H9 (cell line): ENCODE measurements around the gene RDH13. TPM values are rescaled to one million over a fixed set of nuclear protein-coding genes. Genes with fewer than 3 reads are reported as not detected.

Experiments
- DNase-seq: peaks from one replicate; pipeline ENCODE4 v3.0.0-alpha.2; 2017
- H2AFZ ChIP-seq: one replicate; pipeline ENCODE4 v1.6.1; 2013; ENCODE audit warnings: mild to moderate bottlenecking, low read length, control low read depth, moderate library complexity
- H2AK5ac ChIP-seq: 2 replicates; pipeline ENCODE4 v1.6.1; 2013; ENCODE audit warnings: low read length, control low read depth, mixed read lengths; ENCODE audit not compliant: insufficient read length
- H2BK120ac ChIP-seq: one replicate; pipeline ENCODE4 v1.6.1; 2013; ENCODE audit warnings: low read depth, mild to moderate bottlenecking, low read length, control low read depth, inconsistent platforms; ENCODE audit not compliant: poor library complexity, severe bottlenecking
- H2BK12ac ChIP-seq: 2 replicates; pipeline ENCODE4 v1.6.1; 2013; ENCODE audit warnings: low read length, control low read depth, mixed read lengths, low read depth; ENCODE audit not compliant: insufficient read length
- H2BK15ac ChIP-seq: 2 replicates; pipeline ENCODE4 v1.6.1; 2013; ENCODE audit warnings: low read depth, low read length, control low read depth
- H2BK20ac ChIP-seq: one replicate; pipeline ENCODE4 v1.6.1; 2013; ENCODE audit warnings: low read depth, mild to moderate bottlenecking, low read length, control low read depth, inconsistent platforms; ENCODE audit not compliant: poor library complexity, severe bottlenecking
- H2BK5ac ChIP-seq: 2 replicates; pipeline ENCODE4 v1.6.1; 2013; ENCODE audit warnings: low read length, control low read depth, mixed read lengths; ENCODE audit not compliant: insufficient read length
- H3K14ac ChIP-seq: 2 replicates; pipeline ENCODE4 v1.6.1; 2013; ENCODE audit warnings: low read length, control low read depth; ENCODE audit not compliant: insufficient read depth
- H3K18ac ChIP-seq: 2 replicates; pipeline ENCODE4 v1.6.1; 2013; ENCODE audit warnings: low read depth, mild to moderate bottlenecking, mixed read lengths, low read length, control low read depth; ENCODE audit not compliant: insufficient read length
- H3K23ac ChIP-seq: 2 replicates; pipeline ENCODE4 v1.6.1; 2013; ENCODE audit warnings: low read length, control low read depth, mixed read lengths, low read depth; ENCODE audit not compliant: insufficient read length
- H3K23me2 ChIP-seq: 2 replicates; pipeline ENCODE4 v1.6.1; 2013; ENCODE audit warnings: low read depth, mild to moderate bottlenecking, mixed read lengths, low read length, control low read depth; ENCODE audit not compliant: insufficient read length, poor library complexity, severe bottlenecking
- H3K27ac ChIP-seq: 2 replicates; pipeline ENCODE4 v1.5.1; 2013; ENCODE audit warnings: low read length, control low read depth, mixed read lengths, low read depth; ENCODE audit not compliant: insufficient read length
- H3K27me3 ChIP-seq: 2 replicates; pipeline ENCODE4 v1.6.1; 2013; ENCODE audit warnings: low read length, control low read depth, inconsistent platforms; ENCODE audit not compliant: insufficient read depth
- H3K4ac ChIP-seq: 2 replicates; pipeline ENCODE4 v1.6.1; 2013; ENCODE audit warnings: low read depth, mild to moderate bottlenecking, control low read depth, inconsistent platforms, low read length, moderate library complexity
- H3K4me1 ChIP-seq: 2 replicates; pipeline ENCODE4 v1.6.1; 2013; ENCODE audit warnings: low read length, control low read depth, inconsistent platforms; ENCODE audit not compliant: insufficient read depth
- H3K4me2 ChIP-seq: 2 replicates; pipeline ENCODE4 v1.6.1; 2013; ENCODE audit warnings: low read length, control low read depth, mixed read lengths; ENCODE audit not compliant: insufficient read length, insufficient read depth
- H3K56ac ChIP-seq: 2 replicates; pipeline ENCODE4 v1.6.1; 2013; ENCODE audit warnings: low read depth, mild to moderate bottlenecking, mixed read lengths, low read length, control low read depth; ENCODE audit not compliant: insufficient read length
- H3K79me1 ChIP-seq: 2 replicates; pipeline ENCODE4 v1.6.1; 2013; ENCODE audit warnings: low read depth, mild to moderate bottlenecking, moderate library complexity, low read length, control low read depth, inconsistent platforms; ENCODE audit not compliant: insufficient read depth, poor library complexity, severe bottlenecking
- H3K79me2 ChIP-seq: 2 replicates; pipeline ENCODE4 v1.6.1; 2013; ENCODE audit warnings: low read length, control low read depth, inconsistent platforms; ENCODE audit not compliant: insufficient read depth
- H3K9ac ChIP-seq: 2 replicates; pipeline ENCODE4 v1.6.1; 2013; ENCODE audit warnings: low read length, control low read depth, mixed read lengths; ENCODE audit not compliant: insufficient read length; ENCODE audit errors: extremely low read depth
- H3K9me3 ChIP-seq: one replicate; pipeline ENCODE4 v1.6.1; 2013; ENCODE audit warnings: low read depth, low read length, inconsistent platforms; ENCODE audit not compliant: control insufficient read depth
- H3T11ph ChIP-seq: one replicate; pipeline ENCODE4 v1.6.1; 2013; ENCODE audit warnings: mild to moderate bottlenecking, low read length, control low read depth, inconsistent platforms
- H4K20me1 ChIP-seq: one replicate; pipeline ENCODE4 v1.6.1; 2013; ENCODE audit not compliant: control insufficient read depth, insufficient read length, insufficient read depth
- H4K5ac ChIP-seq: 2 replicates; pipeline ENCODE4 v1.6.1; 2013; ENCODE audit warnings: low read depth, mild to moderate bottlenecking, mixed read lengths, low read length, control low read depth; ENCODE audit not compliant: insufficient read length
- H4K8ac ChIP-seq: replicated peaks from 2 replicates; pipeline ENCODE4 v1.6.1; 2013; ENCODE audit warnings: low read length, control low read depth, mixed read lengths, low read depth; ENCODE audit not compliant: insufficient read length
- H4K91ac ChIP-seq: 2 replicates; pipeline ENCODE4 v1.6.1; 2013; ENCODE audit warnings: low read depth, mild to moderate bottlenecking, moderate library complexity, mixed read lengths, low read length, control low read depth; ENCODE audit not compliant: insufficient read length
- H3K27ac Mint-ChIP-seq, 3 experiments: 2 replicates in 2 of 3; 3 replicates in 1 of 3; pipeline ENCODE4 v1.8.0; 2020 to 2021; ENCODE audit warnings: mixed read lengths in 3 of 3, mild to moderate bottlenecking in 1 of 3, moderate library complexity in 1 of 3
- H3K27me3 Mint-ChIP-seq: 2 replicates; pipeline ENCODE4 v1.8.0; 2021; ENCODE audit warnings: low read depth, mild to moderate bottlenecking, moderate library complexity, mixed read lengths
- H3K36me3 Mint-ChIP-seq, 3 experiments: 2 replicates in 2 of 3; 3 replicates in 1 of 3; pipeline ENCODE4 v1.8.0; 2020 to 2021; ENCODE audit warnings: low read depth in 3 of 3, mixed read lengths in 3 of 3; ENCODE audit not compliant: insufficient read depth in 1 of 3
- H3K4me1 Mint-ChIP-seq, 2 experiments: 2 replicates each; pipeline ENCODE4 v1.8.0; 2020; ENCODE audit warnings: mixed read lengths in 2 of 2
- H3K4me3 Mint-ChIP-seq, 2 experiments: 2 replicates in 1 of 2; 3 replicates in 1 of 2; pipeline ENCODE4 v1.8.0; 2020 to 2021; ENCODE audit warnings: mild to moderate bottlenecking in 2 of 2, mixed read lengths in 2 of 2, moderate library complexity in 1 of 2
- H3K9me3 Mint-ChIP-seq, 2 experiments: 2 replicates in 1 of 2; 3 replicates in 1 of 2; pipeline ENCODE4 v1.8.0; 2020; ENCODE audit warnings: mild to moderate bottlenecking in 2 of 2, mixed read lengths in 2 of 2, moderate library complexity in 1 of 2
- WGBS: extraction: QIAGEN DNeasy Blood & Tissue Kit; methylation state at CpG from one replicate; pipeline ENCODE4 v1.1.7; 2013; ENCODE audit warnings: missing lambda C conversion rate, low lambda C conversion rate, mixed read lengths; ENCODE audit not compliant: insufficient read length; ENCODE audit errors: extremely low coverage; 5-methylcytosine and 5-hydroxymethylcytosine counted together
- total RNA-seq: library from RNA; stranded (reverse); gene quantifications from 2 replicates; pipeline ENCODE4 v1.2.1, GENCODE V29; 2021
- TF ChIP-seq, protein P1 (sequence below): fragments of 200-600 bp; sonication (generic); conservative IDR thresholded peaks from 3 replicates; pipeline ENCODE4 v1.8.0; 2021; ENCODE audit warnings: antibody characterized with exemption, mild to moderate bottlenecking

The RDH13 gene
- total RNA-seq, 1 experiment from 2014 or later: 21.5 TPM

DNA sequence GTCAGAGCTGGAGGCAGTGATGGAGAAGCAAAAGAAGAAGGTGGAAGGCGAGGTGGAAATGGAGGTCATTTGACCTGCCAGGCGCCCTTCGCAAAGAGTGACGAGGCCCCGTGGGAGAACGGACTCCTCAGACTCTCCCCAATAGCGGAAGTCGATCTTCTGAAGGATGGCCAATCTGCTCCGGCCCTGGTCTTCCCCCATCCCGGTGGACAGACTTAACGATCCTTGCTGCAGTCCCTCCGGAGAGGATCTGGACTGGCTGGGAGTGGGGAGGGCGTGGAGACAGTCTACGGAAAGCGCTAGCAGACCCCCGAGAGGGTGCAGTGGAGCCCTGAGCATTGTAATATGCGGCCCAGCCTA, 24.6 kb upstream of the RDH13 start:
- no peaks in the 10 kb centered on the region for H3K9me3 ChIP-seq
- no peaks in the 10 kb centered on the region for H3K79me2 ChIP-seq
- H3T11ph ChIP-seq: no peak overlapping the region
- no peak overlapping the region for H3K23ac ChIP-seq
- TF ChIP-seq, protein P1, sequence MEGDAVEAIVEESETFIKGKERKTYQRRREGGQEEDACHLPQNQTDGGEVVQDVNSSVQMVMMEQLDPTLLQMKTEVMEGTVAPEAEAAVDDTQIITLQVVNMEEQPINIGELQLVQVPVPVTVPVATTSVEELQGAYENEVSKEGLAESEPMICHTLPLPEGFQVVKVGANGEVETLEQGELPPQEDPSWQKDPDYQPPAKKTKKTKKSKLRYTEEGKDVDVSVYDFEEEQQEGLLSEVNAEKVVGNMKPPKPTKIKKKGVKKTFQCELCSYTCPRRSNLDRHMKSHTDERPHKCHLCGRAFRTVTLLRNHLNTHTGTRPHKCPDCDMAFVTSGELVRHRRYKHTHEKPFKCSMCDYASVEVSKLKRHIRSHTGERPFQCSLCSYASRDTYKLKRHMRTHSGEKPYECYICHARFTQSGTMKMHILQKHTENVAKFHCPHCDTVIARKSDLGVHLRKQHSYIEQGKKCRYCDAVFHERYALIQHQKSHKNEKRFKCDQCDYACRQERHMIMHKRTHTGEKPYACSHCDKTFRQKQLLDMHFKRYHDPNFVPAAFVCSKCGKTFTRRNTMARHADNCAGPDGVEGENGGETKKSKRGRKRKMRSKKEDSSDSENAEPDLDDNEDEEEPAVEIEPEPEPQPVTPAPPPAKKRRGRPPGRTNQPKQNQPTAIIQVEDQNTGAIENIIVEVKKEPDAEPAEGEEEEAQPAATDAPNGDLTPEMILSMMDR: no peak
- no peak overlapping the region for H3K14ac ChIP-seq
- DNase-seq: no peak
- no peak overlapping the region for H2AFZ ChIP-seq
- H2BK120ac ChIP-seq: no peak overlapping the region
- no peak overlapping the region for H2BK12ac ChIP-seq
- no peaks in the 10 kb centered on the region for H3K9me3 Mint-ChIP-seq
- H2AK5ac ChIP-seq: no peak overlapping the region
- H3K23me2 ChIP-seq: peaks cover 20% of the 10 kb centered on the region
- no CpG with 5 or more reads among the region's 17 CpGs for WGBS
- peaks cover 2% of the 10 kb centered on the region for H4K20me1 ChIP-seq
- H2BK15ac ChIP-seq: no peak overlapping the region
- no peak overlapping the region for H4K5ac ChIP-seq
- no peak overlapping the region for H3K27ac ChIP-seq
- H3K4me2 ChIP-seq: peak overlapping the region; percentile 73
- H3K4me1 Mint-ChIP-seq: peaks cover 30 to 57% of the 10 kb centered on the region in 2 experiments
- no peak overlapping the region for H2BK20ac ChIP-seq
- H3K36me3 Mint-ChIP-seq: peaks cover 15 to 29% (median 27%) of the 10 kb centered on the region in 3 experiments; a peak in 6 of 7 replicates
- H3K4ac ChIP-seq: no peak overlapping the region
- H3K56ac ChIP-seq: no peak overlapping the region
- H2BK5ac ChIP-seq: no peak overlapping the region
- no peak overlapping the region for H3K18ac ChIP-seq
- H3K4me3 Mint-ChIP-seq: peak overlapping the region; percentile 73 to 82
- H4K91ac ChIP-seq: no peak overlapping the region
- peak overlapping the region in 1 of 3 experiments; percentile 78; a peak in 3 of 7 replicates for H3K27ac Mint-ChIP-seq
- no peak overlapping the region for H4K8ac ChIP-seq
- H3K4me1 ChIP-seq: peaks cover 12% of the 10 kb centered on the region; the same call in 1 of the 2 replicates
- no peaks in the 10 kb centered on the region for H3K27me3 ChIP-seq
- H3K79me1 ChIP-seq: no peaks in the 10 kb centered on the region
- peaks cover 40% of the 10 kb centered on the region for H3K27me3 Mint-ChIP-seq
- H3K9ac ChIP-seq: no peak overlapping the region
